HG02623 (cell line): ENCODE data around the gene CHMP2A.
A peak's percentile ranks its signal among the peaks of the same experiment; 100 is the strongest.

ENCODE experiments used
- ATAC-seq: cut with Tn5 transposase; IDR thresholded peaks from one replicate; pipeline ENCODE4 v1.9.1; 2021; ENCODE audit warnings: moderate library complexity; ENCODE audit not compliant: unreplicated experiment

The CHMP2A gene

DNA sequence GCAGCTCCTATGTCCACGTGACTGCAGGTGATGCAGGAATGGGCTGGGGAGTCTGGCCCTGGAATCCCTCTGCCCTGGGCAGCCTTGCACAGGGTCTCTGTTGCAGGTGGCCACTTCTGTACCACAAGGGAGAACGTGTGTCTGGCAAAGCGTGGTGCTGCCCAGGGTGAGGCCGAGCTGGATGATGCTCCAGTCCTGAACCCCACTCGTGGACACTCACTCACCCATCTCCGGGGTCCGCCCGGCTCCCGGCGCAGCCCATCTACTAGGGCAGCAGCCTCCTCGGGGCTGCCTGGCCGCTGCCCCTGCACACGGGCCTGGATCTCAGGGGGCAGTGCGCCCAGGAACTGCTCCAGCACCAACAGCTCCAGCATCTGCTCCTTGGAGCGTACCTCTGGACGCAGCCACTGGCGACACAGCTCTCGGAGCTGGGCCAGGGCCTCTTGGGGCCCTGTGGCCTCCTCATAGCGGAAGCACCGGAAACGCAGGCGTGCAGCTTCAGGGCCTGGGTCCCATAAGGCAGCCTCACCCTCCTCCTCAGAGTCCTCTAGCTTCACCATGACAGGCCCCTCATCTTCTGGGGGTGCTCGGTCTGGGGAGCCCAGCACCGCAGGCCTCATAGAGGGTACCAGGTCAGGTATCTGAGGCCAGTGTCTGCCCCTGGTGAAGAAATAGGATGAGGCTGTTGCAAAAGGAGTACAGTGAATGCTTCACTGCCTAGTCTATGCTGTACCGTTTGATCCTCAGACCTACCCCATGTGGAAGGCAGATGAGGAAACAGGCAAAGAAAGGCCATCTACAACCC lies 16.1 kb upstream of the CHMP2A start:
- ATAC-seq, result no peak

DNA sequence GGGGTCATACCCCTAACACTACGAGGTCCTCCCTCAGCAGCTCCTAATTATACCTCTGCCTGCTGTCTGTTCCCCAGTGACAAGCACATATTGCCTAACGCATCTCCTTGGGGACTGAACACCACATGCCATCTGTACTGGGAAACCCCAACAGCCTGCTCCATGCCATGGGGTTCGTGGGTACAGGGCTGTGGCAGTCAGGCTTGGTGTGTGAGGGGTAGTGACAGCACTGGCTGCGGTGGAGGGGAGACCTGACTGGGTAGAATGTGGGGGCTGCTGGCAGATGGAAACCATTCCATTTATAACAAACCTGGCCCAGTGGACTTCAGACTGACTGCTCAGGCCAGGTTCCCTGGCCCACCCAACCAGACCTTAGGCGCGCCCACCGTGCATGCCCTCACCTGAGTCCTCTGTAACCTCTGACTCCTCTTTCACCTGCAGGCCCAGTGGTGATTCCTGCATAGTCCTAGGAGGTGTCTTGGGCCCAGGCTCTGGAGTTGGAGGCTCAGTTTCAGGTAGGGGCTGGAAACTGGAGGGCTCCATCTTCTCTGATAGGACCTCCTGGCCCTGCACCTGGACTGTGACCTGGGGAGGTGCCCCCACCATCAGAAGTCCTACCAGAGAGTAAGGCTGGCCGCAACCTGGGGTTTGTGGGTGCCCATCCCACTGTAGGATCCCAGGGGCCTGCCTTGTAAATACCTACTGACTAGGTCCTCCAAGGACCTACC lies 15.2 kb upstream of the CHMP2A start:
- ATAC-seq, result no peak

DNA sequence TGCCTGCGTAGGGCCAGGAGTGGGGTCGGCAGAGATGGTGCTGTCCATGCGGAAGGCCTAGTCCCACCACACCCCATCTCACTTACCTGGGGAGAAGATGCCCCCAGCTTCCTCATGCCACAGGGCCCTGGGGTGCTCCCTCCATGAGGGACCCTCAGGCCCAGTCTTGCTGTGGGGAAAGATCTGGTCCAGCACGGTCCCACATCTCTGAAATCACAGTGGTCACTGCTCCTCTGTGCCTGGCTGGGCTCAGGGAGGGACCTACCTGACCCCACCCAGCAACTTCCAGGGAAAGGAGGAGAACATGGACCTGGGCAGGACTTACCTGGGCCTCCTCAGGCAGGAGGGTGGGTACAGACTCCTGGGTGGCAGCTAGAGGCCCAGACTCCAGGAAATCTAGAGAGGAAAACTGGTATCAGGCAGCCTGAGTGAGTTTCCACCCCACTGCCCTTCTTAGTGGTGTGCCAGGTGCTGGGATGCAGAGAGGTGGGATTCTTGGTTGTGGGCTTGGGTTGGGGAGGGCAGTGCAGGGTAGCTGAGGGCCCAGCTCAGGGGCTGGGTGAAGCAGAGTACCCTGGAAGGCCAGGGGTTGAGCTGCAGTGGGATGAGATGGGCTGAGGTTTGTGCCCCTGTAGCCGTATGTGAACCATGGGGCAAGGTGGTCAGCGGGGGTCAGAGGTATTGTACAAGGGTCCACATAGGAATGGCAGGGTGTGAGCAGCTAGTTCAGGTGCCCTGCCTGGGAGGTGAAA lies 14.5 kb upstream of the CHMP2A start:
- ATAC-seq, result no peak

GRCh38 chr19:58568453-58569130 lies 13.7 kb upstream of the CHMP2A start:
- ATAC-seq, result no peak

DNA sequence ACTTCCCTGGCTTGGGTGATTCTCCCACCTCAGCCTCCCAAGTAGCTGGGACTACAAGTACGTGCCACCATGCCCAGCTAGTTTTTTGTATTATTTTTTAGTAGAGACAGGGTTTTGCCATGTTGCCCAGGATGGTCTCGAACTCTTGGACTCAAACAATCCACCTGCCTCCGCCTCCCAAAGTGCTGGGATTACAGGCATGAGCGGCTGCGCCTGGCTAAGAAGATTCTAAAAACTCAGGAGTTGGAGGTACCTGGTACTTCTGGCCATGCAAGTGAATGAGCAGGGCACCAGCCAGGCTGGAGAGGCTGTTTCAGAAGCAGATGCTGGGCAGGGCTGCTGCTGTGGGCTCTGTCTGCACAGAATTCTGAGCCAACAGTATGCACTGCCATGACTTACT lies 12.1 kb upstream of the CHMP2A start:
- ATAC-seq, result no peak

GRCh38 chr19:58563823-58564222 lies 8.9 kb upstream of the CHMP2A start:
- no peak for ATAC-seq

DNA sequence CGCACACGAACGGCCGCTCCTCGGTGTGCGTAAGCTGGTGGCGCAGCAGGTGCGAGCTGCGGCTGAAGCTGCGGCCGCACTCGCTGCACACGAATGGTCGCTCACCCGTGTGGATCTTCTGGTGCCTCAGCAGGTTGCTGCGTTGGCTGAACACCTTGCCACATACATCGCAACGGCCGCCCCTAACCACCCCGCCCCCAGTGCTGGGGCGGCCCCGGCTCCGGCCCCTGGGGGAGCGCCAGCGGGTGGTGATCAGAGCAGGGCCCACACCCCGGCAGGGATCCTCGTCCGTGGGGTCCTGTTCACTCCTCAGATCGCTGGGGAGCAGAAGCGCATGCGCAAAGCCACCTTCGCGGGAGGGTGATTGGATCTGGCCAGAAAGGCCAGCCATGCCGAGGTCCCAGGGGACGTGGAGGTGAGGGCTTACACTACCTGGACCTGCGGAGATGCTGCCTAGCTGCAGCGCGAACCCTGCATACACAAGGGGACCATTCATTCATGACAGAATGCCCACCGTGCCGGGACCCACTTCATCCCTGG lies 8.2 kb upstream of the CHMP2A start:
- no peak for ATAC-seq

DNA sequence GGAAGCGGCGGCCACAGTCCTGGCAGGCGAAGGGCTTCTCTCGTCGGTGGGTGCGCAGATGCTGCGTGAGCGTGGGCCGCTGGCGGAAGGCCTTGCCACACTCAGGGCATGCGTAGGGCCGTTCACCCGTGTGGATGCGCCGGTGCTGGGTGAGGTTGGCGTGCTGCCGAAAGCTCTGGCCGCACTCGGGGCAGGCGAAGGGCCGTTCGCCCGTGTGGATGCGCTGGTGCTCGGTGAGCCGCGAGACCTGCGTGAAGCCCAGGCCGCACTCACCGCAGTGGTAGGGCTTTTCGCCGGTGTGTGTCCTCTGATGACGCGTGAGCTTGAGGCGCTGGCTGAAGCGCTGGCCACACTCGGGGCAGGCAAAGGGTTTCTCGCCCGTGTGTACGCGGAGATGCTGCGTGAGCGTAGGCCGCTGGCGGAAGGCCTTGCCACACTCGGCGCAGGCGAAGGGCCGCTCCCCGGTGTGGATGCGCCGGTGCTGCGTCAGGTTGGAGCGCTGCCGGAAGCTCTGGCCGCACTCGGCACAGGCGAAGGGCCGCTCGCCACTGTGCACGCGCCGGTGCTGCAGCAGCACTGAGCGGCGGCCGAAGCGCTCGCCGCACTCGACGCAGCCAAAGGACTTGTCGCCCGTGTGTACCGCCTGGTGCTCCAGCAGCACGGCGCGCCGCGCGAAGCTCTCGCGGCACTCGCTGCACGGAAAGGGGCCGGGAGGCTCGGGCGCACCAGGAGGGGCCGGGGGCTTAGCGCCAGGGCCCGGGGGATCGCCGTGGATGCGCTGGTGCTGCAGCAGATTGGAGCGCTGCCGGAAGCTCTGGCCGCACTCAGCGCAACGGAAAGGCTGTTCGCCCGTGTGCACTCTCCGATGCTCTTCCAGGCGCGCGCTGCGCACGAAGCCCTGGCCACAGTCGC lies 7.5 kb upstream of the CHMP2A start:
- ATAC-seq, result no peak

DNA sequence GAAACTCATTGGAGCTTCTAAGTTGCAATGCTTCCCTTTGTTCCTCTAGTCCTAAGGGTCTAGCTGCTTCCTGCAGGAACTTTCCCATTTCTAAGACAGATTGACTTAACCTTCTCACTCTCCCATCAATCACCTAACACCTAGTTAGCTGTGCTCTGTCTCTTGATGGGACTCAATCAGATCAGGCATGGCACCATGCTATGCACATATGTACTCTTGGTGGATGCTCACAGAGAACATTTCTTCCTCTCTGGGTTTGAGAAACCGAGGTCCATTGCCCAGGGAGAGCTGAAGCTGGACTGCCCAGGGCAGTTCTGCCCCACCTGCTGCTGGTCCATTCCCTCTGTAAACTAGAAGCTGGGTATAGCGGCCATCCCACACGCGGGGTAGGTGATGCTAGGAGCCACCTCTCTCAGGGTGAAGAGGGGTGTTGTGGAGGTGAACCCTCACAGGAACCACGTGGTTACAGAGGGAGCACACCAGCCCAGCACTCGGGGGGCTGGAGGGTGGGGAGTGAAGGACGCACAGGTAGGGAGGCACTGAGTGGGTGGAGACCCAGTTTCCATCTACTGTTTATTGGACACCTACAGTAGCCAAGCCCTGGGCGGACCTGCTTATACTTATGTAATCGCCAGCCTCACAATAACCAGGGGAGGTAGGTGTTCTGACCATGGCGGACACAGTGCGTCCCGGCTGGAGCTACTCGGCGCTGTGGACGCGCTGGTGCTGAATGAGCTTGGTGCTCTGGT lies 6.6 kb upstream of the CHMP2A start:
- ATAC-seq, result no peak

DNA sequence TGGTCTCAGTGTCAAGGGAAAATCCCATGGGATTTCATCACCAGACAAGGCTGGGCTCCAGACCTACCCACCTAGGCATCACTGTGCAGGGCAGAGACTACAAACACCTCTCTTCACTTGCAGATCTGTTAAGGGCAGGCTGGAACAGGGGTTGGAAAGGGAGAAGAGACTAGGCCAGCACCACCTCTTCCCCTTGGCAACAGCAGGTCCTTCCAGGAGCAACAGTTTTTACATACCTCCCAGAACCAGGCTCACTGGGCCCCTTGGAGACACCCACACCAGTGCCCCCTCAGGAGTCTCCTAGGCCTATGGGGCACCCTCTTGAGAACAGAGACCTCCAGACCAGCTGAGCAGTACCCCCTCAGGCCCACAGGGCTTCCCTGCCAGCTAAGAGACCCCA lies 6.0 kb upstream of the CHMP2A start:
- no peak for ATAC-seq

DNA sequence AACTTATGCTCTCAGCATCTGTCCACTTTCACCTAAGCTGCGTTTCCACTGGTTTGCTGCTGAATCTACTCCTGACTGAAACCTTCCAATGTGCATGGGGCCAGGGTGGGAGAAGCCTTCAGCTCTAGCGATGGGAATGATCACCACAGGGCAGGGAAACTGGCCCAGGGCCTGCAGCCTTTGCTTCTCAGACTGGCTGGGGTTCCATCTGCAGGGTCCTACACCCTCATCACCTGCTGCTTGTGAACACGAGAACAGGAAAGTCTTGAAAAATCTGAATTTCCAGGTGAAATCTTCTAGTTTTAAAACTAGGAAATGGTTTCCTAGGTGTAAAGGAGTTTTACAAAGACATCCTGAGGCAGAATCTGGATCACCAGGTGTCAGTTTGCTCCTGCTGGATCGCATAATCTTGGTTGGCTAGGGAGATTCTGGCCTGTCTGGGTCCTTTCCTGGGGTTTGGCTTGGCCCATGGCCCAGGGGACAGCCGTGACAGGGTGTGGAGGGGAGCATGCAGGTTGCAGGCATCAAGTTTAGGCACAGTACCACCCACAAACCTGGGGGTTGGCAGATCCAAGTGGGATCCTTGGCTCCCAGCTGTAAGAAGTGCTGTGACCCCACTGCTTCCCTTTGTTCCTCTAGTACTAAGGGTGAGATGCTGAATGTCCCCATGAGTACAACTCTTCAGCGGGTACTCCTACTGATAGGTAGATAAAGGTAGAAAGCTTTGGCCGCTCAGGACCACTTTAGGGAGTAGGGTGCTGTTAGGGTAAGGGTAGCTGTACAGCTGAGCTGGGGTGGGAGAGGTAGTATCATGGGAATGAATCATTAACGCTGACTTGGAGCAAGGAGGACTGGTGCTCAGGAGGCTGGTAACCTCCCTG lies 5.3 kb upstream of the CHMP2A start:
- ATAC-seq, result no peak

- no peak for ATAC-seq
These were observed 4.5 kb upstream of the CHMP2A start for GRCh38 chr19:58559275-58560006.

DNA sequence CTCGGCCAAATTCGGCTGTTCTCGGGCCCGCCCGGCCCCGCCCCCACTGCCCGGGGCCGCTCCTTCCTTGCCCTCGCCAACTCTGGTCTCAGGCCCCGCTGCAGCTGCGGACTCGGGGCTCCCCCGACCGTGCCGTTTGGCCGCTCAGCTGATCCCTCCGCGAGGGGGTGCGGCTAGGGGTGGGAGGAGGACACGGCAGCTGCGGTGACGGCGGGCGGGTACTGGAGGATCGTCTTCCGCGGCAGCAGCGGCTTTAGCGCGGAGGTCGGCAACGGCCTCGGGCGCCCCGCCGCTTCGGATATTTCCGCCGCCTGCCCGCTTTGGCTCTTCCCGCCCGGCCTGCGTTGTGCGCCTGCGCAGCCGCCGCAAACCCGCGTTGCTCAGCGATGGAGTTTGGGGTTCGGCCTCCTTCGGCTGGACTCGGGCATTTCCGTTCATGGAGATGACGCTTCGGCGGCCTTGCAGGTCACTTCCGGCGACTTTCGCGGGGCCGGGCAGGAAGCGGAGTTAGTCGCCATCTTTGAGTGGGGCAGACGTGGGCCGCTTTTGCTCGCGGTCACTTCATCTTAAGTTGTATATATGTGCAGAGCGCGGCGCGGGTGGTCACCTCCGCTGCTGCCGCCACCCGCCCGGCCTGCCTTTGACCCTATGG lies 3.8 kb upstream of the CHMP2A start:
- peak; percentile 51 for ATAC-seq

DNA sequence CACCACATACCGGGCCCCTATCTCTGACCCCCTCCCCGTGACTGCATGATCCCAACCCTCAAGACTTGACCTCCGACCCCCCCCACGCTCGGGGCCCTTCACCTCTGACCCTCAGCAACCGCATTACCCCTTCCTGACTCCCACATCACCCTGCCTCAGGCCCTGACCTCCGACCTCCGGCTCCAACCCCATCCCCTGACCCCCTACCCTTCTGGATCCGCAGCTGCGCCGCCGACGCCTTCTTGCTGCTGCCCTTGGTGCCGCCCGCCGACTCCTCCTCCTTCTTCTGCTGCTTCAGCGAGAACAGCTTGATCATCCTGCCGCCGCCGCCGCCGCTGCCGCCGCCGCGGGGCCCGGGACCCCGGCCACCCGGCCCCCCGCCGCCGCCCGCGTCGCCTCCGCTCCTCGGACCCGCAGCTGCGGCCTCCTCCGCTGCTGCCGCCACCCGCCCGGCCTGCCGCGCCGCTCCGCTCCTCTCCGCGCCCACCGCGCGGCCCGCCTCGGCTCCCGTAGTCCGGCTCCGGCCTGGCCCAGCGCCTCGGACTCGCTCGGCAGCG lies 3.2 kb upstream of the CHMP2A start, which contains the start of gene UBE2M:
UBE2M (minus strand) TSS at position 546 of the 557 bp plus-strand sequence; CDS start at position 316, 230 bp downstream.
- ATAC-seq, result peak; percentile 0

DNA sequence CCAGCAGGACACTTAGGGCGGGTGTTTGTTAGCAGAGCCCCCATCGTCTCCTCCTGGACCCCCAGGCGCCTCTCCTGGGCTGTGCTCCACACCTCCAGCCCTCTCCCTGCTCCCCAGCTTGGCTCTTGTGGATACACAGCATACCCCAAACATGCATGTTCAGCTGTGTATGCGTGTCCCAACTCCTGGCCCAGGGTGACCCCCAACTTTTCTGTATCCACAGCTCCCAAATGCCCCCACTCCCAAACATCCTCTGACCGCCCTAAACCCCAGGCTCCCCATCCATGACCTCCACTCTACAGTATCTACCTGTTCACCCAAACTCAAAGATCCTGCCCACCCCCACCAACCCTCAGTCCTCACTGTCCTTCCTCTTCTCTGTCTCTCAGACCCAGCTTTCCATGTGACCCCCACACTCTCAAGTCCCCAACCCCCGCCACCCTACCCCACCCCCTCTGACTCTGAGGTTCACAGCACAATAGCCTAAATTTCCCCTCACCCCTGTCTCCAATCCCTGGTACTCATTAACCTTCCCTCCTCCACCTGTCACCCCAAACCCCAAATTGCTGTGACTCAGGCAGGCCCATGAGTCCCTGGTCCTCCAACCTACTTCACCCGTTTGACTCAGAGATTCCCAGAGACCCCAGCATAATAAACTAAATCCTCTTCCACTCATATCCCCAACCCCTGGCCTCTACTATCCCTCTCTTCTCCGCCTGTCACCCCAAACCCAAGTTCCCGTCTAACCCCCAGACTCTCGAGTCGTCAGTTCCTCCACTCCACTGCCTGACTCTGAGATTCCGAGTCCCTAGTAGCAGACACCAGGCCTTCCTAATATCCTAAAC lies 2.5 kb upstream of the CHMP2A start:
- ATAC-seq, result no peak
